Activated gamma-delta T cell treated with anti-CD3 and anti-CD28 coated beads, Interleukin-2, amount 50 U/mL, for 16 hours (primary cell): ENCODE data around the gene CNKSR3.

Experiments
- DNase-seq: peaks from one replicate; pipeline ENCODE4 v3.0.0-alpha.2; 2020; ENCODE audit warnings: low read depth

Gene CNKSR3

DNA sequence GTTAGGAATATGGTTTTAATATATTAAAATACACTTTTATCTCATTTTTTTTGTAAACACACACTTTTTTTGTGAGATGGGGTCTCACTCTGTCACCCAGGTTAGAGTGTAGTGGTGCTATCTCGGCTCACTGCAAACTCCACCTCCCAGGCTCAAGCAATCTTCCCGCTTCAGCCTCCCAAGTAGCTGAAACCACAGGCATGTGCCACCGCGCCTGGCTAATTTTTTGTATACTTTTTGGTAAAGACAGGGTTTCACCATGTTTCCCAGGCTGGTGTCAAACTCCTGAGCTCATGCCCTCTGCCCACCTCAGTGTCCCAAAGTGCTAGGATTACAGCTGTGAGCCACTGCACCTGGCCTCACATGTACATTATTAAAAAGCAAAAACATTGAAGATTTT is 164.7 kb downstream of the CNKSR3 start:
- DNase-seq: no peak

DNA sequence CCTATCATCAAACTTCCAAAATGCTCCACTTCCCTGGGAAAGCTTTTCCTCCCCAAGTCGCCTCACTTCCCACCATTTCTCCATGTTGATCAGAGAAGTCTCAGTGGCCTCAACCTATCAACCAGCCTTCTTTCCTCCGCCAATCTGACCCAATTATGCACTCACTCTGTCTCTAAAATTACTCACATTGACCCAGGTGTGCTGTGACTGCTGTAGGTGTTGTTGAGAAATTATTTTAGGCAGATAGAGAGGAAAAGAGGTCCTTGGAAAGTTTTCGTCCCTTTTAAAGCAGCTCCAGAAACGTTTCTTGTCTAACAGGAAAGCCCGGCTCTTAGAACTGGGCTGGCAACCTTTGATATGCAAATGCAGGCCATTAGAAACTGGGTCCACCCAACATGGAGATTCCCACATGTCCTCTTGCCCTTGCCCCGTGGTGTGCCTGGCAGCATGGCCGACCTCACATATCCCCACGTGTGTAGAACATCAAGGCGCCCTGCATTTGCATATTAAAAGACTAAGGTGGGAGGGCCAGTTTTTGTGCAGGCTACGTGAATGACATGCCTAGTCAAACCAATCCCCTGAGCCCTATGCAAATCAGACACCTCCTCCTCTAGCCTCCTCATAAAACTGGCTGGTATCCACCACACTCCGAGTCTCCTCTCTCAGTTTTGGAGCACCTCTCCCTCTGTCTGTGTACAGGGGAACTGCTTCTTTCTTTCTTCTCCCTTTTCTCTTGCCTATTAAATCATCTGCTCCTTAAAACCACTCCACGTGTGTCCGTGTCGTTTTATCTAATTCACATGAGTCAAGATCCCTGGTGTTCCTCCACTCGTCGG is 166.8 kb downstream of the CNKSR3 start:
- DNase-seq: no peak

- no peak for DNase-seq
Measured at GRCh38 chr6:154341871-154342270, 168.6 kb downstream of the CNKSR3 start.

DNA sequence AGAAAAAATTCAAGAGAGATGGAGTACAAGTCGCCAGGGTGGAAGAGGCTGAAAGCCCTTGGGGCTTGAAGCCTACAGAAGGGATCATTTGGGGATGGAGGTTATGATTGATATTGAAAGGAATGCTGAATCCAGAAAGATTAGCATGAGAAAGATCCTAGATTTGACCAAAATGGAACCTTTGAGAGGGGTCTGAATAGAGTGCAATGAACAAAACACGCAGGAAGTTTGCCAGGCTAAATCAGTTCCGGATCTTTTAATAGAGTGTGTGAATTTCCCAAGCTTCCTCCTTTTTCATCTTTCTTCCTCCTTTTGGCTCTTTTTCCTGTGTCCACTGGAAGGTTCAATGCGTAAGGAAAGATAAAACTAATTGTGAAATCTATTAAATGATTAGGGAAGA is 169.1 kb downstream of the CNKSR3 start:
- DNase-seq: no peak
